Measurements from ENCODE around the gene IFI6. TPM values are rescaled to one million over a fixed set of nuclear protein-coding genes. Genes with fewer than 3 reads are reported as not detected.
"Not testable (repeated sequence)": the region's sequence is repeated elsewhere in the genome, so short reads cannot be mapped to it uniquely, and the experiment has no call there.

IFI6 gene
- total RNA-seq, 1 experiment from 2014 or later, result 8.6 TPM

- peaks cover 5% of the 10 kb centered on the region; the same call in 1 of the 2 replicates for H3K27me3 ChIP-seq (ENCODE audit: insufficient read depth, low read depth)
- BruUV-seq (replicated peaks), result no TSS peak
- TF ChIP-seq CTCF (conservative IDR thresholded peaks at IDR 0.05), result no peak
- no peak for TF ChIP-seq EZH2 (IDR thresholded peaks at IDR 0.05; ENCODE audit: low read depth)
- H4K20me1 ChIP-seq (ENCODE audit: insufficient read depth), result no peaks in the 10 kb centered on the region
- POLR2A ChIA-PET (ENCODE audit: unreplicated experiment), result no interaction called here
- H3K36me3 ChIP-seq (ENCODE audit: low read depth), result no peaks in the 10 kb centered on the region
- CTCF ChIA-PET, result no interaction called here
- H3K4me2 ChIP-seq, result no peak overlapping the region
- H3K79me2 ChIP-seq (ENCODE audit: low read depth), result no peaks in the 10 kb centered on the region
- H3F3A ChIP-seq (ENCODE audit: insufficient read depth, low read depth), result no peaks in the 10 kb centered on the region
- H2AFZ ChIP-seq, result no peak overlapping the region
- H3K4me1 ChIP-seq (replicated peaks; ENCODE audit: insufficient read depth), result peaks cover 5% of the 10 kb centered on the region; the same call in 1 of the 2 replicates
- H3K27ac ChIP-seq, result no peak overlapping the region
- no peak overlapping the region for H3K4me3 ChIP-seq
- intact Hi-C loops (cut with micrococcal nuclease; ENCODE audit: unreplicated experiment), result no loop called here
- no peaks in the 10 kb centered on the region for H3K9me3 ChIP-seq (ENCODE audit: insufficient read depth, low read depth)
- no peaks in the 10 kb centered on the region for H3K9me2 ChIP-seq (ENCODE audit: insufficient read depth)
- DNase-seq, result no peak
Measured at GRCh38 chr1:27628712-27629111, 43.3 kb downstream of the IFI6 start.

GRCh38 chr1:27627733-27628132 lies 44.3 kb downstream of the IFI6 start:
- H4K20me1 ChIP-seq (ENCODE audit: insufficient read depth); DNase-seq; intact Hi-C loops (cut with micrococcal nuclease; ENCODE audit: unreplicated experiment); H3K36me3 ChIP-seq (ENCODE audit: low read depth); H3K4me3 ChIP-seq; CTCF ChIA-PET; POLR2A ChIA-PET (ENCODE audit: unreplicated experiment); H3K79me2 ChIP-seq (ENCODE audit: low read depth); H3K9me3 ChIP-seq (ENCODE audit: insufficient read depth, low read depth); H3F3A ChIP-seq (ENCODE audit: insufficient read depth, low read depth); H2AFZ ChIP-seq; H3K4me1 ChIP-seq (replicated peaks; ENCODE audit: insufficient read depth); H3K4me2 ChIP-seq; BruUV-seq (replicated peaks); H3K27me3 ChIP-seq (ENCODE audit: insufficient read depth, low read depth); H3K27ac ChIP-seq; H3K9me2 ChIP-seq (ENCODE audit: insufficient read depth): not testable (repeated sequence)

GRCh38 chr1:27627061-27627460 lies 44.9 kb downstream of the IFI6 start:
- BruUV-seq (replicated peaks), result no TSS peak
- CTCF ChIA-PET, result no interaction called here
- Histone ChIP-seq H3K27me3 (ENCODE audit: insufficient read depth, low read depth) (no peaks in the 10 kb centered on the region), H4K20me1 (ENCODE audit: insufficient read depth) (no peaks in the 10 kb centered on the region), H3K27ac (no peak overlapping the region), H3K36me3 (ENCODE audit: low read depth) (no peaks in the 10 kb centered on the region), H3K4me2 (no peak overlapping the region), H2AFZ (no peak overlapping the region), H3K9me2 (ENCODE audit: insufficient read depth) (no peaks in the 10 kb centered on the region), H3K9me3 (ENCODE audit: insufficient read depth, low read depth) (no peaks in the 10 kb centered on the region), H3K4me3 (no peak overlapping the region), H3K79me2 (ENCODE audit: low read depth) (no peaks in the 10 kb centered on the region), H3K4me1 (replicated peaks; ENCODE audit: insufficient read depth) (peaks cover 5% of the 10 kb centered on the region; the same call in 1 of the 2 replicates), H3F3A (ENCODE audit: insufficient read depth, low read depth) (no peaks in the 10 kb centered on the region)
- intact Hi-C loops (cut with micrococcal nuclease; ENCODE audit: unreplicated experiment), result no loop called here
- TF ChIP-seq CTCF (conservative IDR thresholded peaks at IDR 0.05) (no peak), EZH2 (IDR thresholded peaks at IDR 0.05; ENCODE audit: low read depth) (no peak)
- POLR2A ChIA-PET (ENCODE audit: unreplicated experiment), result no interaction called here
- DNase-seq, result no peak

Data from PC-9 (cell line).